ENCODE measurements around the gene SEMA3F. TPM values are rescaled to one million over a fixed set of nuclear protein-coding genes. Genes with fewer than 3 reads are reported as not detected.

Gene SEMA3F
- total and polyA plus RNA-seq, 2 donors (not counting 1 experiment from before 2014, with no cell fraction given): 5.1 to 9.7 TPM

GRCh38 chr3:50150404-50150750 is 4.7 kb upstream of the SEMA3F start:
- Histone ChIP-seq H4K20me1 (ENCODE audit: control insufficient read depth, extremely low read depth, insufficient read depth, low read length) (no peaks in the 10 kb centered on the region), H3K9ac (ENCODE audit: insufficient read depth, low read length) (no peak overlapping the region), H3K4me2 (ENCODE audit: extremely low read depth, insufficient read depth, low read length) (no peak overlapping the region), H3K36me3 (ENCODE audit: control insufficient read depth, insufficient read depth, low read length) (no peaks in the 10 kb centered on the region), H2AFZ (ENCODE audit: low read length) (no peak overlapping the region), H3K4me3 (replicated peaks in 1 of 4; ENCODE audit: control extremely low read depth in 1 of 4, insufficient read depth in 1 of 4, low read depth in 3 of 4, low read length in 4 of 4) (no peak overlapping the region), H3K79me2 (ENCODE audit: control insufficient read depth, insufficient read depth, low read length) (no peaks in the 10 kb centered on the region), H3K4me1 (ENCODE audit: control insufficient read depth, extremely low read depth, insufficient read depth, low read length) (no peaks in the 10 kb centered on the region), H3K27me3 (ENCODE audit: control insufficient read depth, insufficient read depth, low read length) (peaks cover 6% of the 10 kb centered on the region), H3K27ac (ENCODE audit: insufficient read depth, low read length) (no peak overlapping the region), H3K9me3 (ENCODE audit: control insufficient read depth, insufficient read depth, low read depth, low read length) (no peaks in the 10 kb centered on the region)
- DNase-seq (ENCODE audit: low read depth in 2 of 2): no peak
- no peak for TF ChIP-seq EZH2 (IDR thresholded peaks at IDR 0.05; ENCODE audit: low read length, missing control alignments)

GRCh38 chr3:50150863-50151686 is 4.0 kb upstream of the SEMA3F start:
- Histone ChIP-seq H3K4me3 (replicated peaks in 1 of 4; ENCODE audit: control extremely low read depth in 1 of 4, insufficient read depth in 1 of 4, low read depth in 3 of 4, low read length in 4 of 4) (no peak overlapping the region), H3K79me2 (ENCODE audit: control insufficient read depth, insufficient read depth, low read length) (no peaks in the 10 kb centered on the region), H3K9me3 (ENCODE audit: control insufficient read depth, insufficient read depth, low read depth, low read length) (no peaks in the 10 kb centered on the region), H4K20me1 (ENCODE audit: control insufficient read depth, extremely low read depth, insufficient read depth, low read length) (no peaks in the 10 kb centered on the region), H2AFZ (ENCODE audit: low read length) (no peak overlapping the region), H3K4me1 (ENCODE audit: control insufficient read depth, extremely low read depth, insufficient read depth, low read length) (no peaks in the 10 kb centered on the region), H3K9ac (ENCODE audit: insufficient read depth, low read length) (no peak overlapping the region), H3K27ac (ENCODE audit: insufficient read depth, low read length) (no peak overlapping the region), H3K27me3 (ENCODE audit: control insufficient read depth, insufficient read depth, low read length) (peaks cover 6% of the 10 kb centered on the region), H3K36me3 (ENCODE audit: control insufficient read depth, insufficient read depth, low read length) (no peaks in the 10 kb centered on the region), H3K4me2 (ENCODE audit: extremely low read depth, insufficient read depth, low read length) (no peak overlapping the region)
- no peak for TF ChIP-seq EZH2 (IDR thresholded peaks at IDR 0.05; ENCODE audit: low read length, missing control alignments)
- TF ChIP-seq, protein P1, sequence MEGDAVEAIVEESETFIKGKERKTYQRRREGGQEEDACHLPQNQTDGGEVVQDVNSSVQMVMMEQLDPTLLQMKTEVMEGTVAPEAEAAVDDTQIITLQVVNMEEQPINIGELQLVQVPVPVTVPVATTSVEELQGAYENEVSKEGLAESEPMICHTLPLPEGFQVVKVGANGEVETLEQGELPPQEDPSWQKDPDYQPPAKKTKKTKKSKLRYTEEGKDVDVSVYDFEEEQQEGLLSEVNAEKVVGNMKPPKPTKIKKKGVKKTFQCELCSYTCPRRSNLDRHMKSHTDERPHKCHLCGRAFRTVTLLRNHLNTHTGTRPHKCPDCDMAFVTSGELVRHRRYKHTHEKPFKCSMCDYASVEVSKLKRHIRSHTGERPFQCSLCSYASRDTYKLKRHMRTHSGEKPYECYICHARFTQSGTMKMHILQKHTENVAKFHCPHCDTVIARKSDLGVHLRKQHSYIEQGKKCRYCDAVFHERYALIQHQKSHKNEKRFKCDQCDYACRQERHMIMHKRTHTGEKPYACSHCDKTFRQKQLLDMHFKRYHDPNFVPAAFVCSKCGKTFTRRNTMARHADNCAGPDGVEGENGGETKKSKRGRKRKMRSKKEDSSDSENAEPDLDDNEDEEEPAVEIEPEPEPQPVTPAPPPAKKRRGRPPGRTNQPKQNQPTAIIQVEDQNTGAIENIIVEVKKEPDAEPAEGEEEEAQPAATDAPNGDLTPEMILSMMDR (conservative IDR thresholded peaks at IDR 0.05 in 1 of 2, IDR thresholded peaks at IDR 0.05 in 1 of 2; ENCODE audit: low read depth in 1 of 2, low read length in 2 of 2): no peak
- no peak for DNase-seq (ENCODE audit: low read depth in 2 of 2)

DNA sequence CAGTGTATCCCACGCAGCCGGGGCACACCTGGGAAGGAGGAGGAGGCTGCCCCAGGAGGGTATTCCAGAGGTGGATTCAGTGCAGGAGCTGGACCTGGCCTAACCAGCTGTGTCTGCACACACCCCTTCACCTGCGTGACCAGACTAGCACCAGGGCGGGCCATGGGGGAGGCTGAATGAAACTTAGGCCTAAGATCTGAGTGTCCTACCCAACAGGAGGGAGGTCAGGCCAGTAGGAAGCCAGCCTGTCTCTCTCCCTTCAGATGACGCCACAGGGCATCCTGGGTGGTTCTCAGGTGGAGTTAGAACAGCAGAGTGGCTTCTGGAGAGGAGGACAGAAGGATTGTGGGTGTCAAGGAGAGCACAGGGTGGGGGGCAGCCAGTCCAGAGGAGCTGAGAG is 3.4 kb upstream of the SEMA3F start:
- Histone ChIP-seq H3K4me2 (ENCODE audit: extremely low read depth, insufficient read depth, low read length) (no peak overlapping the region), H3K27me3 (ENCODE audit: control insufficient read depth, insufficient read depth, low read length) (peaks cover 6% of the 10 kb centered on the region), H3K79me2 (ENCODE audit: control insufficient read depth, insufficient read depth, low read length) (no peaks in the 10 kb centered on the region), H3K9me3 (ENCODE audit: control insufficient read depth, insufficient read depth, low read depth, low read length) (no peaks in the 10 kb centered on the region), H3K4me1 (ENCODE audit: control insufficient read depth, extremely low read depth, insufficient read depth, low read length) (peaks cover 2% of the 10 kb centered on the region), H2AFZ (ENCODE audit: low read length) (no peak overlapping the region), H3K4me3 (replicated peaks in 1 of 4; ENCODE audit: control extremely low read depth in 1 of 4, insufficient read depth in 1 of 4, low read depth in 3 of 4, low read length in 4 of 4) (no peak overlapping the region), H3K36me3 (ENCODE audit: control insufficient read depth, insufficient read depth, low read length) (no peaks in the 10 kb centered on the region), H3K27ac (ENCODE audit: insufficient read depth, low read length) (no peak overlapping the region), H4K20me1 (ENCODE audit: control insufficient read depth, extremely low read depth, insufficient read depth, low read length) (no peaks in the 10 kb centered on the region), H3K9ac (ENCODE audit: insufficient read depth, low read length) (no peak overlapping the region)
- DNase-seq (ENCODE audit: low read depth in 2 of 2): no peak
- TF ChIP-seq, protein P1 (conservative IDR thresholded peaks at IDR 0.05 in 1 of 2, IDR thresholded peaks at IDR 0.05 in 1 of 2; ENCODE audit: low read depth in 1 of 2, low read length in 2 of 2): no peak
- no peak for TF ChIP-seq EZH2 (IDR thresholded peaks at IDR 0.05; ENCODE audit: low read length, missing control alignments)

Data from fibroblast of lung (primary cell).